Adrenal gland (tissue), 5 donors: ENCODE data around the gene NCAM2.

ENCODE experiments used
- CTCF ChIP-seq, 6 experiments: fragments of 450-650 bp in 4 of 6; fragments of 200-600 bp in 2 of 6; sonication (generic) in 1 of 6; IDR thresholded peaks; 1 replicate in 5 of 6; 2 replicates in 1 of 6; pipeline versions ENCODE4 v1.5.1 to v1.8.0; 2016 to 2021; ENCODE audit warnings: antibody characterized with exemption in 6 of 6, mild to moderate bottlenecking in 2 of 6, moderate library complexity in 1 of 6
- POLR2A ChIP-seq, 2 donors: fragments of 450-650 bp; IDR thresholded peaks; one replicate each; pipeline ENCODE4 v1.6.1; 2017; ENCODE audit warnings: antibody characterized with exemption in 2 of 2, mild to moderate bottlenecking in 2 of 2, moderate library complexity in 1 of 2
- donor health status: DM: no; HTN: no; CAD: no.

GRCh38 chr21:21147374-21147745, 149.2 kb downstream of the NCAM2 start:
- TF ChIP-seq CTCF (IDR thresholded peaks at IDR 0.05) (no peak), POLR2A (IDR thresholded peaks at IDR 0.05) (no peak)
